GM10266 (cell line): Measurements from ENCODE around the gene KLK12.

Source experiments
- DNase-seq: peaks from one replicate; pipeline ENCODE4 v3.0.0; 2012; ENCODE audit errors: extremely low spot score
- TF ChIP-seq, protein P1 (sequence below): IDR thresholded peaks from 2 replicates; pipeline ENCODE4 v1.5.1; 2012; ENCODE audit warnings: mild to moderate bottlenecking, low read depth; ENCODE audit not compliant: control insufficient read depth, insufficient read depth; ENCODE audit errors: missing control alignments

The KLK12 gene

DNA sequence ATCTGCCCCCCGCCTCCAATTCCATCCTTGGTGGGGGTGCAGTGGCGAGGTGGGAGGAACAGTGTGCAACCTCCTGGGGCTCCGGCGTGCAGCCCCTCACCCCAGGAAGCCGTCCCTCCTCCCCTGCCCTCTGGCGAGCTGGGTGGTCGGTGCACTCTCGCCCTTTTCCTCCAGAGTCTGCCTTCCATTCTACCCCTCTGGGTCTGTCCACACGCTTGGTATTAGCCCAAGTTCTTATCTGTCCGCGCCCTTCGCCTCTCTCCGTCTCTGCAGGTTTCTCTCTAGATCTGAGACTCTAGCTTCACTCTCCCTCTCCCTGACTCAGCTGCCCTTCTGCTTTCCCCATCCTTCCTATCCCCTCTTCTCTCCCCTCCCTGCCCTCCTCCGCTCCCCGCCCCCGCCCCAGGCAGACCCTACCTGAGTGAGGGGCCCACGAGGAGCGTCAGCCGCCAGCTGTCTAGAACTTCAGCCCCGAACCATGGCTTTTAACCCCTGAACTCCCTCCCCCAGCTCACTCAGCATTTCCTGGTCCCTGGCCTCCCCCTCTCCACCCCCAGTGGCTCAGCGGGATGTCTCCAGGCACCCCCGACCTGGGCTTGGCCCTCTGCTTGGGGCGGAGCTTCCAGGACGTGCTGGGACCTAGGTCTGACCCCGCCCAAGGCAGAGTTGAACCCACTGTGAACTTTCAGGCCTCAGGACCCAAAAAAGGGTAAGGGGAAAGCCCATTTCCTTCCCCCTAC, 30.6 kb upstream of the KLK12 start:
- DNase-seq: no peak
- TF ChIP-seq, protein P1, sequence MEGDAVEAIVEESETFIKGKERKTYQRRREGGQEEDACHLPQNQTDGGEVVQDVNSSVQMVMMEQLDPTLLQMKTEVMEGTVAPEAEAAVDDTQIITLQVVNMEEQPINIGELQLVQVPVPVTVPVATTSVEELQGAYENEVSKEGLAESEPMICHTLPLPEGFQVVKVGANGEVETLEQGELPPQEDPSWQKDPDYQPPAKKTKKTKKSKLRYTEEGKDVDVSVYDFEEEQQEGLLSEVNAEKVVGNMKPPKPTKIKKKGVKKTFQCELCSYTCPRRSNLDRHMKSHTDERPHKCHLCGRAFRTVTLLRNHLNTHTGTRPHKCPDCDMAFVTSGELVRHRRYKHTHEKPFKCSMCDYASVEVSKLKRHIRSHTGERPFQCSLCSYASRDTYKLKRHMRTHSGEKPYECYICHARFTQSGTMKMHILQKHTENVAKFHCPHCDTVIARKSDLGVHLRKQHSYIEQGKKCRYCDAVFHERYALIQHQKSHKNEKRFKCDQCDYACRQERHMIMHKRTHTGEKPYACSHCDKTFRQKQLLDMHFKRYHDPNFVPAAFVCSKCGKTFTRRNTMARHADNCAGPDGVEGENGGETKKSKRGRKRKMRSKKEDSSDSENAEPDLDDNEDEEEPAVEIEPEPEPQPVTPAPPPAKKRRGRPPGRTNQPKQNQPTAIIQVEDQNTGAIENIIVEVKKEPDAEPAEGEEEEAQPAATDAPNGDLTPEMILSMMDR: no peak

DNA sequence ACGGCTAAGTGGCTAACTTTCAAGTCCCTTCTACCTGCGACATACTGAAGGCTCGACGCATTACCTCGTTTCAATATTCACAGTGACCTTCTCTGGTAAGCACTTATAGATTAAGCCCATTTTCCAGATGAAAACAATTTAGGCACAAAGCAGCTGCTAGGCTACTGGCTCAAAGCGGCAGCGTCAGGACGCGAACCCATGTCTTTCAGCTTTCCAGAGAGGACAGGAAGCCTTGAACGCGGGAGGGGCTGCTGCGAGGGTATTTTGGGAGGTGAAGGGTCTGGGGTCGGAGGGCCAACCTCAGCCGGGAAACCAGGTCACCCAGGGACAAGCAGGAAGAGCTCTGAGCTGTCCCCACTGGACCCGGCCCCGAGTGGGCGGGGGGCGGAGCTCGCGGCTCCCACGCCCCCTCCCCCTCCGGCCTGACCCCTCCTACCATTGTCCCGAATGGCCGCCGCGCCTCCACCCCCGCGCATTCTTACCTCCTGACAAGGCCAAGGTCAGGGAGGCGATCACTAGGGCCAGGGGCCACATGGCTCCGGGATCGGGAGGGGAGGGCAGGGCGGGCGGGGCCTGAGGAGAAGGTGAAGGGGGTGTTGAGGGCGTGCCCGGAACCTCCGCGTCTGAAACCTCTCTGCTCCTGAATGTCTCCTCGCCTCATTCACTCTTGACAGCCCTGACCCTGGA, 29.9 kb upstream of the KLK12 start, which contains the start of gene KLK13:
Gene KLK13 (minus strand): TSS at position 559 of the 687 bp plus-strand sequence. CDS start 25 bp downstream, at position 534.
- no peak for DNase-seq

DNA sequence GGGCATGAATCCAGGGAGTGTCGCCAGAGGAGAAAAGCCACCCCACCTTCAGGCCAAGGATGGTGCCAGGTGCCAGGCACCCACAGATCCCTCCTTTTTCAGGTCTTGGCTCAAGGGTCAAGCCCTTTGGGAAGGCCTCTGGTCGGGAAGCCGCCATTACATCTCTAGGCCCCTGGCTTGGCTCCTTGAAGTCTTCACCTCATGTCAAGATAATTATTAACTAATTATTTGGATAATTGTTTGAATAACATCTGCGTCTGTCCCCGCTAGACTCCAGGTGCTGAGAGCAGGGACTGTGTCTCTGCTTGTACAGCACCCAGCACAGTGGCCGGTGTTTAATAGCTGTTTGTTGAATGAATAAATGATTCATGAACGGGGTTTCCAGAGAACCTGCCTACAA, 28.9 kb upstream of the KLK12 start:
- no peak for DNase-seq
- TF ChIP-seq, protein P1: no peak

More for the DNA sequence above, 29.9 kb upstream of the KLK12 start, which contains the start of gene KLK13:
- TF ChIP-seq, protein P1: no peak

DNA sequence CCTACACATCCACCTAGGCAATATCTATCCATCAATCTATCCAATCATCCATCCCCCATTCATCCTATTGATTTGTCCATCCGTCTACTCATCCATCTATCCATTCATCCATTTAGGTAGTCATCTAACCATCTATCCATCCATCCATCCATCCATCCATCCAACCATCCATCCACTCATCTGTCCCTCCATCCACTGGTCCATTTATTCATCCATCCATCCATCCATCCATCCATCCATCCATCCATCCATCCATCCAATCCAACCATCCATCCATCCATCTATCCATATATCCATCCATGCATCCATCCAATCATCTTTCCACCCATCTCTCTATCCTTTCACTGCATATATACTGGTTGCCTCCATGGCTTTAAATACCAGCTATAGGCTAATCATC, 26.2 kb upstream of the KLK12 start:
- DNase-seq: no peak

DNA sequence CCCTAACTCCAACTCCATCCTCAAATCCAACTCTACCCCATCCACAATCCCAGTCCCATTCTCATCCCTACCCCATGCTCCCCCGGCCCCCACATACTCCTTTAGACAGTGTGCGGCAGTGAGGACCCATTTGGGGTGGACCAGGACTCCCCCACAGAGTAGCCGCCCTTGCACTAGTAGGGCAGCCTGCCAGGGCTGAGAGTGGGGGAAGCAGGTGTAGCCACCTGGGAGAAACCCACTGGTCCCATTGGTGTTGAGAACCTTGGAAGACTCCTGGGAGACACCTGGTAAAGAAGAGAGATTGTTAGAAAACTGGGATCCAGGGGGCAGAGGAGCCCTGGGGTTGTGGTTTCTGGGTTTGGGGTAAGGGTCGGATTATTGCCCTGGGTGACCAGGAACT, 25.5 kb upstream of the KLK12 start:
- TF ChIP-seq, protein P1: no peak
- DNase-seq: no peak

More for the DNA sequence above, 26.2 kb upstream of the KLK12 start:
- TF ChIP-seq, protein P1: no peak

DNA sequence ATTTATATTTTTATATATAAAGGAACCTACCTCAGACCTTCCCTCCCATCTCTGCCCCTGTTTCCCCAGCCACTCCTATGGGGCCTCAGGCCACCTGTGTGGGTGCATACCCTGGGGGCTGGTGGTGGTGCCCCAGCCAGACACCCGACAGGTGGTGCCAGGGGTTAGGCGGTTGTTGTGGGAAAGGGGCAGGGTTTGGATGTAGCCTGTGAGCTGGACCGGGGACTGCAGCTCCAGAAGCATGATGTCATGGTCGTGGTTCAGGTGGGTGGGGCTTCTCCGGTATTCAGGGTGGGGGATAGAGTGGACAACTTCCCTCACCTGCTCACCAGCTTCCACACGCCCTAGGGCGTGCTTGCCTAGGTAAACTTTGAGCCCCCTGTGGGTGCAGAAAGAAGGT, 24.9 kb upstream of the KLK12 start:
- no peak for DNase-seq
- TF ChIP-seq, protein P1: no peak

DNA sequence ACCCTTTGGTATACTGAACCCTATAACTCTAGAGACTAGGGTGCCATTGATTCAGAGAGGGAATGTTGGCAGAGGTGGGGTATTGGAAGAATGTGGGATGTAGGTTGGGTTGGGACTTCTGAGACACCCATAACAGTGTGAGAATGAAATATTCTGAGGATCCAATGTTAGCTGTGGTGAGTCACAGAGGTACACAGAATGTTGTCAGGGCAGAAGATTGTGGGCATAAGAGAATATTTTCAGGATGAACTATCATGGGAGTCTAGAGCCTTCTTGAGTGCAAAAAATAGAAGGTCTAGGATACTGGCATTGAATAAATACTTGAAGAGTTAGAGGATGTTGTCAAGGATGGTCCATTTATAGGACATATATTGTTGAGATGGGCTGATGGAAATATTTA, 21.1 kb upstream of the KLK12 start:
- DNase-seq: no peak
- TF ChIP-seq, protein P1: no peak
